CD4-positive, alpha-beta T cell (primary cell): Measurements from ENCODE around the gene CEPT1. TPM values are rescaled to one million over a fixed set of nuclear protein-coding genes. Genes with fewer than 3 reads are reported as not detected.

Experiments
- ATAC-seq: fragments of 200-7000 bp; cut with Tn5 transposase; one replicate; pipeline ENCODE4 v1.10.0; 2022; ENCODE audit warnings: mild to moderate bottlenecking; ENCODE audit not compliant: poor library complexity
- CTCF ChIA-PET: fragments of 350-600 bp; sonication (Branson Sonifier 250); formaldehyde crosslinking; loops from one replicate; lab custom pipeline; 2021; ENCODE audit warnings: antibody characterized with exemption, inconsistent platforms; lab: Charles Lee
- POLR2A ChIA-PET: fragments of 350-600 bp; sonication (Branson Sonifier 250); formaldehyde crosslinking; loops from one replicate; lab custom pipeline; 2021; ENCODE audit warnings: antibody characterized with exemption, inconsistent platforms; lab: Charles Lee
- DNase-seq, 14 experiments: peaks; one replicate each; pipeline ENCODE4 v3.0.0-alpha.2; 2013 to 2020; ENCODE audit warnings: mixed read lengths in 2 of 14
- H3K27ac ChIP-seq, 2 donors: one replicate each; pipeline versions ENCODE4 v1.5.1 to v1.7.0; 2013; ENCODE audit warnings: low read length in 2 of 2, low read depth in 1 of 2, mild to moderate bottlenecking in 1 of 2
- H3K27me3 ChIP-seq, 2 experiments: 1 replicate in 1 of 2; 2 replicates in 1 of 2; pipeline versions ENCODE4 v1.6.1 to v1.7.0; 2013; ENCODE audit warnings: low read length in 2 of 2, control low read depth in 1 of 2, mild to moderate bottlenecking in 1 of 2, moderate library complexity in 1 of 2; ENCODE audit not compliant: insufficient read depth in 2 of 2, control insufficient read depth in 1 of 2
- H3K36me3 ChIP-seq: one replicate; pipeline ENCODE4 v1.6.1; 2013; ENCODE audit warnings: low read length, control low read depth; ENCODE audit not compliant: insufficient read depth
- H3K4me1 ChIP-seq: one replicate; pipeline ENCODE4 v1.6.1; 2013; ENCODE audit warnings: low read length, control low read depth; ENCODE audit not compliant: insufficient read depth
- H3K4me3 ChIP-seq: one replicate; pipeline ENCODE4 v1.5.1; 2013; ENCODE audit warnings: mild to moderate bottlenecking, low read length, moderate library complexity
- H3K9me3 ChIP-seq, 2 experiments: 1 replicate in 1 of 2; 2 replicates in 1 of 2; pipeline versions ENCODE4 v1.6.1 to v1.7.0; 2013; ENCODE audit warnings: low read length in 2 of 2, mild to moderate bottlenecking in 2 of 2, control low read depth in 1 of 2, moderate library complexity in 1 of 2; ENCODE audit not compliant: control insufficient read depth in 1 of 2, insufficient read depth in 1 of 2
- H3K27ac Mint-ChIP-seq: one replicate; pipeline ENCODE4 v1.8.0; 2020; ENCODE audit warnings: mixed read lengths
- H3K27me3 Mint-ChIP-seq: one replicate; pipeline ENCODE4 v1.8.0; 2021; ENCODE audit warnings: mixed read lengths
- H3K36me3 Mint-ChIP-seq: one replicate; pipeline ENCODE4 v1.8.0; 2021; ENCODE audit warnings: low read depth, mixed read lengths
- H3K4me1 Mint-ChIP-seq: one replicate; pipeline ENCODE4 v1.8.0; 2021; ENCODE audit warnings: low read depth, mixed read lengths
- H3K4me3 Mint-ChIP-seq: one replicate; pipeline ENCODE4 v1.8.0; 2020; ENCODE audit warnings: mild to moderate bottlenecking, mixed read lengths
- H3K9me3 Mint-ChIP-seq: one replicate; pipeline ENCODE4 v1.8.0; 2020; ENCODE audit warnings: mixed read lengths
- CTCF ChIP-seq: fragments of 200-600 bp; IDR thresholded peaks from one replicate; pipeline ENCODE4 v1.8.0; 2022; ENCODE audit warnings: antibody characterized with exemption, mild to moderate bottlenecking
- intact Hi-C, 2 experiments: fragments of 100-400 bp; cut with DNase I in 1 of 2; cut with micrococcal nuclease in 1 of 2; formaldehyde crosslinking; loops; one replicate each; pipeline versions ENCODE4 v1.15.1 to v1.9.0; 2023 to 2025; cut with DNase I, micrococcal nuclease
- total RNA-seq, 174 experiments: library from RNA in 2 of 174; stranded (reverse) in 2 of 174; gene quantifications; one replicate each; pipeline ENCODE4 v1.2.3 and lab custom pipeline; 2021 to 2026

Gene CEPT1
- total RNA-seq, 2 experiments from 2014 or later: 25.0 to 27.2 TPM

- Mint-ChIP-seq H3K27ac (peak overlapping the region; percentile 90), H3K27me3 (no peaks in the 10 kb centered on the region), H3K36me3 (peaks cover 79% of the 10 kb centered on the region), H3K4me1 (peaks cover 88% of the 10 kb centered on the region), H3K4me3 (peak overlapping the region; percentile 99), H3K9me3 (no peaks in the 10 kb centered on the region)
- peaks cover 54% of the 10 kb centered on the region for H3K36me3 ChIP-seq
- peak overlapping the region; percentile 70 to 97 for H3K27ac ChIP-seq
- TF ChIP-seq CTCF: no peak
- POLR2A ChIA-PET: interaction anchor here (0.6 to 15.0 kb wide), 10 partner anchors 9 to 466 kb away, joined by 3 to 756 read pairs (median 5); partner anchors contain the start of gene CHI3L2
- peak overlapping the region; percentile 79 for H3K4me3 ChIP-seq
- H3K9me3 ChIP-seq: no peaks in the 10 kb centered on the region
- H3K27me3 ChIP-seq: no peaks in the 10 kb centered on the region
- intact Hi-C loops: loop anchor here in 1 of 2 experiments (5.0 kb wide), 3 partner anchors 33 to 558 kb away; partner anchors contain the start of genes CEPT1, DDX20 and DRAM2
- H3K4me1 ChIP-seq: peaks cover 85% of the 10 kb centered on the region
- DNase-seq (peak in 1 of 14 experiments; percentile 23), ATAC-seq (no peak)
- CTCF ChIA-PET: interaction anchor here (0.6 to 8.1 kb wide), 6 partner anchors 9 to 558 kb away, joined by 3 to 135 read pairs (median 4); no protein-coding TSS in a partner anchor
Observed at GRCh38 chr1:111198836-111199235, 58.8 kb downstream of the CEPT1 start.

- Histone ChIP-seq H3K9me3 (no peaks in the 10 kb centered on the region), H3K36me3 (peaks cover 49% of the 10 kb centered on the region), H3K27ac (peak overlapping the region; percentile 70 to 97), H3K27me3 (no peaks in the 10 kb centered on the region), H3K4me3 (peak overlapping the region; percentile 79), H3K4me1 (peaks cover 82% of the 10 kb centered on the region)
- Mint-ChIP-seq H3K36me3 (peaks cover 74% of the 10 kb centered on the region), H3K9me3 (no peaks in the 10 kb centered on the region), H3K4me3 (peak overlapping the region; percentile 99), H3K4me1 (peaks cover 83% of the 10 kb centered on the region), H3K27ac (peak overlapping the region; percentile 90), H3K27me3 (no peaks in the 10 kb centered on the region)
- TF ChIP-seq CTCF: no peak
- DNase-seq (peak in 4 of 14 experiments; percentile 43 to 49 (median 46)), ATAC-seq (peak; percentile 15)
- intact Hi-C loops: loop anchor here in 1 of 2 experiments (5.0 kb wide), 3 partner anchors 33 to 558 kb away; partner anchors contain the start of genes CEPT1, DDX20 and DRAM2
- ChIA-PET POLR2A (interaction anchor here (0.8 to 15.0 kb wide), 10 partner anchors 8 to 466 kb away, joined by 3 to 756 read pairs (median 6); partner anchors contain the start of gene CHI3L2), CTCF (interaction anchor here (0.6 to 8.1 kb wide), 5 partner anchors 19 to 558 kb away, joined by 3 to 135 read pairs (median 4); no protein-coding TSS in a partner anchor)
Observed at GRCh38 chr1:111199329-111199728, 59.3 kb downstream of the CEPT1 start.

- no peaks in the 10 kb centered on the region for H3K9me3 Mint-ChIP-seq
- H3K4me1 Mint-ChIP-seq: peaks cover 81% of the 10 kb centered on the region
- no peaks in the 10 kb centered on the region for H3K9me3 ChIP-seq
- no peaks in the 10 kb centered on the region for H3K27me3 Mint-ChIP-seq
- peak; percentile 51 for ATAC-seq
- peak within 1 kb of the TSS; percentile 99 for H3K4me3 Mint-ChIP-seq
- peak within 1 kb of the TSS; percentile 70 to 97 for H3K27ac ChIP-seq
- no peaks in the 10 kb centered on the region for H3K27me3 ChIP-seq
- peaks cover 70% of the 10 kb centered on the region for H3K36me3 Mint-ChIP-seq
- CTCF ChIA-PET: interaction anchor here (1.5 to 8.1 kb wide), 2 partner anchors 18 to 134 kb away, joined by 3 to 135 read pairs; no protein-coding TSS in a partner anchor
- POLR2A ChIA-PET: interaction anchor here (0.8 to 15.0 kb wide), 10 partner anchors 9 to 148 kb away, joined by 3 to 756 read pairs (median 8); partner anchors contain the start of genes CEPT1, CHI3L2 and DRAM2
- intact Hi-C loops: loop anchor here (1.0 to 10.0 kb wide), 6 partner anchors 16 to 575 kb away; partner anchors contain the start of genes CEPT1 (in 1 of the 2), DDX20 (in 1 of the 2) and DRAM2 (in 1 of the 2)
- peak within 1 kb of the TSS; percentile 79 for H3K4me3 ChIP-seq
- H3K27ac Mint-ChIP-seq: peak within 1 kb of the TSS; percentile 90
- peaks cover 41% of the 10 kb centered on the region for H3K36me3 ChIP-seq
- TF ChIP-seq CTCF: no peak
- peaks cover 82% of the 10 kb centered on the region for H3K4me1 ChIP-seq
- peak in 13 of 14 experiments; percentile 43 to 84 (median 61) for DNase-seq
Observed at GRCh38 chr1:111199881-111200801, 60.1 kb downstream of the CEPT1 start, which contains the start of gene DENND2D. Gene DENND2D, minus strand, starts transcription at chr1:111200646. Its CDS starts 187 bp downstream, at chr1:111200459.
